DMS53 (cell line): Measurements from ENCODE around the gene AMBN.

Source experiments
- DNase-seq: peaks from one replicate; lab custom pipeline; 2025; lab: John Stamatoyannopoulos, UW

The AMBN gene, protein sequence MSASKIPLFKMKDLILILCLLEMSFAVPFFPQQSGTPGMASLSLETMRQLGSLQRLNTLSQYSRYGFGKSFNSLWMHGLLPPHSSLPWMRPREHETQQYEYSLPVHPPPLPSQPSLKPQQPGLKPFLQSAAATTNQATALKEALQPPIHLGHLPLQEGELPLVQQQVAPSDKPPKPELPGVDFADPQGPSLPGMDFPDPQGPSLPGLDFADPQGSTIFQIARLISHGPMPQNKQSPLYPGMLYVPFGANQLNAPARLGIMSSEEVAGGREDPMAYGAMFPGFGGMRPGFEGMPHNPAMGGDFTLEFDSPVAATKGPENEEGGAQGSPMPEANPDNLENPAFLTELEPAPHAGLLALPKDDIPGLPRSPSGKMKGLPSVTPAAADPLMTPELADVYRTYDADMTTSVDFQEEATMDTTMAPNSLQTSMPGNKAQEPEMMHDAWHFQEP

DNA sequence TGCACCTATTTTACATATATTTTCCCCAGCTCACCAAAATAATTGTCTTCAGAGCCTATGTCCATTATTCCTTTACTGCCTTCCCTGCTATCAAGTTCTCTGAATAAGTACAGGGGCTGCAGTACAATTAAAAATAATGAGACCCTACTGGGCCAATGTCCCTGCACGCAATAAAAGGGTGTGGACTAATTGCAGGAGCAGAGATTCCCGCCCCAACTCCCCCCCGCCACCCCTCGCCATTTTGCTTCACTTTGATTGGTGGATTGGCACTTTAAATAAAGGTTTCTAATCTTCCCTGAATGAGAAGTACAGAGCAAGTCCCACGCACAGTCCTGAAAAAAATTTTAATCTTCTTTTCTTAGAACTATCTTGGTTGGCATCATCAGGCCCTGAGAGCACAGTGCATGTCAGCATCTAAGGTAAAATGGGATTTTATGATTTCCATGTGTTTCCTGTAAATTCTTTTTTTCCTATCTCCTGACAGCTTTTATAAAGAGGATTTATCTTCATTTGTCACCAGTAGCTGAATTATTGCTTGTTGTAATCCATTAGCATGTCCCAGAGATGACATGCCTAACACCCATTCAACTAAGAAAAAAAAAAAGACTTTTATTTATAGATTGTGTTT, at the start of gene AMBN:
AMBN (plus strand) TSS at position 302 of the 628 bp plus-strand sequence; CDS start at position 405, 103 bp downstream.
- DNase-seq: no peak

DNA sequence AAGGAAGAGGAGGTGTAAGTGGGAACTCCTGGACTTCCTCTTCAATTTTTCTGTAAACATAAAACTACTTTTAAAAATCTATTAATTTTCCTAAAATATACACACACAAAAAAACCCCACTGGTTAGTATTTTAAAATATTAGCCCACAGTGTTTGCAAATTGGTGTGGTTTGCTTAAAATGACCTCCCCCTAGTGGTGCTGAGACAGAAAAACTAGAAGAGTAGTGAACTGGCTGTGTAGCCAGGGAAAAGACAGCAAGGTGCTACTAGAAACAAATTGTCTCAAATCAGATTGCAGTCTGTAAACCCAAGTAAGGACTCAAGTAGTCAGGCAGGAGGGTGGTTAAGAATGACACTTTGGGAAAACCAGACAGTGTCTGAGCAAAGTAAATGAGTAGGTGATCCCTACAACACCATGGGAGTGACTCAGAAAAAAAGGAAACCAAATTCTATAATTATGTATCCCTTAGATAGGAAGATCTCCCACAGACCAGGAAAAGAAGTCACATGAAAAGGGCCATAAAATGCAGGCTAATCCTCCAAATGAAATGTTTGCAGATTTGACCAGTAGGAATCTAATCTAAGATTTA, 47.7 kb upstream of the AMBN start:
- DNase-seq: peak; percentile 51

DNA sequence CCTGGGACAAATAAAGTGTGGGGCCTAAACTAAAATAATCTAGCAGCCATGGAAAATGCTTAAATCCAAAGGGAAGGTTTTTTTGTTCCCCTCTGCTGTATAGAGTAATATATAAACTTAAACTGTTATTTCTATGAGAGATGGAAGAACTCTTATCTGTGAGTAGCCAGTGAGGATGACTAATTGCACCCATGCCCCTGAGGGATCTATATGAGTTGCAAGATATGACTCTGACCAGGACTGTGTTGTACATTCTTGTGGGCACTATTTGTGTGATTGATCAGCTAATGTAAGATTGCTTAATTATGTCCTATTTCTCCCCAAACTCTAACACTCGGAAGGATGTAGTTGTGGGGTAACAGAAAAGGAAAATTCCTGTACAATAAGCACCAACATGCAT, 35.2 kb upstream of the AMBN start:
- DNase-seq: no peak

DNA sequence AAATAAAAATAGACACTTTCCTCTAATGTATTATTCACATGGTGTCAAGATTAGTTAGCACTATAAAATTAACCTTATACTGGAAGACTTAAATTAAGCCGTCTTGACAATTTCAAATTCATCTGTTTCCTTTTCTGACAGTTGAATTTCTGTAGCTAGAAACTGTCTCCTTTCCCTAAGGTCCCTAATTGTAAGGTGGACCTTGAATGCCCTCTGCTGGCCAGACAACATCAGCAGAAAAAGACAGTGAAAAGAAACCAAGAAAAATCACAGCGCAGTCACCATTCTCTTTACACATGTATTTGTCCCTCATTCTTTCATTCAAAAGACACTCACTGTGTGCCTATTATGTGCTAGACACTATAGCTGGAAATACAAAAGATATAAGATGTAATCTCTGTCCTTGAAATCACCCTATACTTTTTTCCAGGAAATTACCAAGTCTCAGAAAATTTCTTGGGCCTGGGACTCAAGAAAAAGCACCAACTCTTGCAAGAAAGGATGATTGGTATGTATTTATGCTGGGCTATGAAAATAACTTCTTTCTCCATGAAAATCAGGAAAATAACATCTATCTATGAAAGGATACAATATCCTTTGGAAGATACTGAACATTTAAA, 32.7 kb upstream of the AMBN start:
- DNase-seq: peak; percentile 73

DNA sequence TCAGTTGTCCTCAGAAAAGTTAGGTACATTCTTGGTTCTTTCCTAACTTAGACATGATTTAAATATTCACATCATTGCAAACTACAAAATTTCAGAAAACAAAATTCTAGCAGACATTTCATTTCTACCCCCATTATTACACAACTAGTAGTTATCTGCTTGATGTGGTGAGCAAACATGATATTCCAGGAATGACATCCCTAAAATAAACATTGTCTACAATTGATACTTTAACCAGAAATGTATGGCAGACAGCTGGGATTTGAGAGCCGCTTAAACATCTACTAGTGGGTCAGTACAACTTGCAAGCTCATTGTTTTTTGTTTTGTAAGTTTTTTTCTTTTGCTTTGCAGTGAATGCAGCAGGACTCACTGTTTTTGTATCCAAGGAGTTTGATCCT, 32.1 kb upstream of the AMBN start:
- peak; percentile 23 for DNase-seq

DNA sequence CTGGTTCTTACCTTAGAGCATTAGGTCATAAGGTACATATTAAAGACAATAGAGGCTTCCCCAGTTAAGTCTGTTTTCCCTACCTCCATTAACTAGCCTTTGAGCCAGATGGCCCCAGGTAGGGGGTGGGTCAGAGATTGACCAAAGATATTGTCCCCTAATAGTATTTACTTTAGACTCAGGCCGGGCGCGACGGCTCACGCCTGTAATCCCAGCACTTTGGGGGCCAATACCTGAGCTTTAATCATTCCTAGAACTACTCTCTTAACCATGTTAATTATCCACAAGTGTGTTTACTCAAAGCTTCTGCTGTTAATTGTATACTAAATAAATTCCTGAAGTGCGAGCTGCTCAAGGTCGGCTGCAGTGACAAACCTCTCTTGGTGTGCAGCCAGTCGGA, 28.0 kb upstream of the AMBN start:
- DNase-seq: peak; percentile 92

DNA sequence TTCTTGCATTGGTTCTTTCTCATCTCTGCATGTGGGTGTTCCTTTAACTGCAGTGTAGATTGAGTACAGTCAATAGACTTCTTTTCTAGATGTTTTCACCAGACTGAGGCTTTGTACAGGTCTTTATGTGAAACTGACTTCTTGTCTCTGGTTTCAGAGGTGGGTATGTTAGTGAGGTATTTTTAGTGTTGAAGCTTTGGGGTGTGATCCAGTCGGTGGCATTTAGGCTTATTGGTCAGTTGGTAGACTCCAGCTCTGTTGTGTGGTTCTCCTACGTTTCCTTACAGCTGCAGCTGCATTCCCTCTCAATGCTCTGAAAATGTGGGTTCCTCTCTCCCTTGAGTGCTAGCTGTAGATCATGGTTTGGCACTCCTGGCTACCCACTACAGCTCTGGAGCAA, 21.3 kb upstream of the AMBN start:
- no peak for DNase-seq

DNA sequence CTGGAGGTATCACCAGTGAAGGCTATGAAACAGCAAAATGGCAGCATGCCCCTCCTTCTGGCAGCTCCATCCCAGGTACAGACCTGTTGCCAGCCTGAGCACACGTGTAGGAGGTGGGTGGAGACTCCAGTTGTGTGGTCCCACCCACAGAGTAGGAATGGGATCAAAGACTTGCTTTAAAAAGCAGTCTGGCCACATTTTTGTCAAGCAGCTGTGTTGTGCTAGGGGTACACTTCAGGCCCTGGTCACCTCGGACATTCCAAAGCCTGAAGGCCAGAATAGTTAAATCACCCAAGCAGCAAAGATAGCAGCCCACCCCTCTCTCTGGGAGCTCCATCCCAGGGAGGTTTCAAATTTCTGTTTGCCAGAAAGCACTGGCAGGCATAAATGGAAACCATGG, 20.3 kb upstream of the AMBN start:
- no peak for DNase-seq

DNA sequence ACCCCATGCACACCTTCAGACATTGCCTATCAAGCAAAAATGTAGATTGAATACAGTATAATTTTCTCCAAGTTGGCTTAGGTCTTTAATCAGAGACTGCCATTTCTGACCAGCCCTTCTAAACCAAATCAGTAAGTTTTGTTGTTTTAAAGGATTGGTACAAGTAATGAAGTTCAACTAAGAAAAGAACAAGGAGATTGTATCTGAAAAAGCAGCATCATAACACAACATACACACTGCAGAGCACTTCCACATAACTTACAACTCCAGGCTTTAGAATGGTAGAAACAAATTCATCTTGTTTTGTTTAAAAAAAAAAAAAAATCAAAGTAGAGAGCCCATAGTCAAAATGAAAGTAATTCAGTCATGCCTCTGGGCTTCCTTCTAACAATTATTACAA, 16.1 kb upstream of the AMBN start:
- no peak for DNase-seq

DNA sequence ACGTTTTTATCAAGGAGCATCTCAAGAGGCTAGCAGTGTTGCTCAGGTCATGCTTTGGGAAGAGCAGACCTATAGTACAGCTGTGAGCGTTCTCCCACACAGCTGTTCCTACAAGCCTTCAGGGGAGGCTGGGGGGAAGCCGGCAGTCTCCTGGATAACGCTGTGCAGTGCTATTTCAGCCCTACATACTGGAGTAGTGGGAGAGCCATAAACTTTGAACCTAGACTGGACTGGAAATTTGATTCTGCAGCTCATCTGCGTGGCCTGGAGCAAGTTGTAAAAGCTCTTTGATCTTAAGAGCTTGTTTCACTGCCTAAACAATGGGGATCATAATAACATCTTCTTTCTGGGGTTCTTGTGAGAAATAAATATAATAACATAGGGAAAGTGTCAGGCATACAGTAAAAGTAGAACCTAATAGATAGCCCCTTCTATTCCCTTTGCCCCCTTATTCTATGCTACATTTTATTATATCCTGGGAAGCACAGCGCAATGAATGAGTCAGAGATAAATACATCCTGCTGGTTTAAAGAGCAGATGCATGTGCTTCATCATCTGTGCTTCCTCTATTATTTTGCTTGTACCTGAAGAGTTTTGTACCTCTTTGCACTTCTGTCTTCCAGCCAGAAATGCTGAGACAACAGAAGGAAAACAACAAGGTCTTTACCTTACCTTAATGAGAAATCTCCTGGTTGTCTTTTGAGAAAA, 14.7 kb upstream of the AMBN start:
- DNase-seq: peak; percentile 67

DNA sequence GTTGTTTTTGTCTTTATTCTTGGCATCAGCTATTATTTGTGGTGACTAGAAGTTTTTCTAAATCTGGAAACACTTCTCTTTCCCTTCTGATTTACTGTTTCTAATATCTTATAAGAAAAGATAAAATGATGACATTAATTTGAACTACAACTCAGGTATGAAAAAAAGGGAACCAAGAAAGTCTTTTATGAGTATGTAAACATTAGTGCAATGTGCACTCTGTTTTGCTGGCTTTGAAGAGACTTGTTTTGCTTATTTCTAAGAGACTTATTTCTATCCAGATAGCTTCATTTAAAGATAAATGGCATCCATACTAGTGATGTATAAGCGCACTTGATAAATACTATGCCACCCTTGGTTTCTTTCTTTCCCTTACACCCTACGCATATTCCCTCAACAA, 10.1 kb upstream of the AMBN start:
- DNase-seq: no peak

DNA sequence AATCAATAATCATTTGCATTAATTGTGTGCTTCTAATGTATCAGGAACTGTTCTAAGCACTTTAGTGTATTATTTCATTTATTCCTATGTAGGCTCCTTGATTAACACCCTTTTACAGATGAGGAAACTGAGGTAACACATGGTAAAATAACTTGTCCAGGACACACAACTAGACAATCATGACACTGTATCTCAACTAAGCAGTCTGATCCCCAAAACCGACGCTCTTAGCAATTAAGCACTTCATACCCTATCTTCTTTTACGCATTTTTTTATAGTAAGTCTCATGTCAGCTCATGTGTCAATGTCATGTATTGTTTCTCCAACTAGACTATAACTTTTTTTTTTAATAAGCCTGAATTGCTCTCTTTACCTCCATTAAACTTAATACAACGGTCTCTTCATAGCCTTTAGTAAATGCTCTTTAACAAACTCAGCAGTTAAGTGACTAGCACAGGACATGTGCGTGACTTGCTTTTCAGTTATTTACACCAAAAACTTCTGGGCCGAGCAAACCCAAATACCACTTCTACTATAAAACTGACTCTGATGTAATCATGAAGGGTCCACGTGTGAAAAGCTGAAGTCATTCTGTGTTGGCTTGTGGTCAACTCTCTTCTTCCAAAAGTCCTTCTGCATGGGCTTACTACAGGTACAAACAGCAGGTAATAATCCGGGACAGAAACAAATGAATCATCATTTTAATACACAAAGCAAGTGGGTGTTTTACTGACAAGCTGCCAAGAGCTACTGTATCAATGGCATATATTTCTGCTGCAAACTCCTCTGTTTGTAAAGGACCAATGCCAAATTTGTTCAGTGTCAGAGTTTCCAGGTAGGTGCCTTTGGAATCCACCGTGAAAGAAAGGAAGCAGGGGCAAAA, 7.9 kb upstream of the AMBN start:
- peak; percentile 95 for DNase-seq

DNA sequence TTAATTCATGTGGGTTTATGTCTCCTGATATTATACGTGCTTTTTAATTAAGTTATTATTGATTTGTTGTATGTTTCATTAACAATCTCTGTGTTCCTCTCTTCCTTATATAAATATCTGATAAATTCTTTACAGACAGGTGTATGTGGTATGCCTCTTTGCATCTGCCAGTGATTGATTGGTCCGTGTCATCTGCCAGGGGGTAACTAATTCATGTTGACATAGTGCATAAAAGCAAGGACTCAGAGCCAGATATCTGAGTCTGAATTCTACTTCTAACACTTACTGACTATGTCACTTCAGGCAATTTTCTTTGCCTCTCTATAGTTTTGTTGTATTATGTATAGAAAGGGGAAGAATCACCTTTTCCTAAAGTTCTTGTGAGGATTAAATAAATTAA, 5.2 kb upstream of the AMBN start:
- DNase-seq: peak; percentile 4

DNA sequence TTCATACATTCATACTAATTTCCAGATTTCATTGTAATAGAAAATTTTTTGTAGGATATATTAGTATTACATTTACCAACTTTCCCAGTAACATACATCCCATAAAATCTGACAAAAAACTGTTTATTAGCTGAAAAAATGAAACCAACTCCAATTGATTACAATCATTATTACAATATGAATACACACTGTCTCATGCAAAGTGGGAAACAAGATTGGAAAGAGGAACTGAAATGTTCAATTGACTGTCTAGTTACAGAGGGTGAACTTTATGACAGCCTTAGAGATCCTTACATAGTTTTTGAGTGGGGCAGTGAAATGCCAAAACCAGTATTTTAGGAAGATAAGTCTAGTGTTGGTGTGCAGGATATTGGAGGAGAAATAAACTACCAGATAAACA, 2.3 kb upstream of the AMBN start:
- no peak for DNase-seq

DNA sequence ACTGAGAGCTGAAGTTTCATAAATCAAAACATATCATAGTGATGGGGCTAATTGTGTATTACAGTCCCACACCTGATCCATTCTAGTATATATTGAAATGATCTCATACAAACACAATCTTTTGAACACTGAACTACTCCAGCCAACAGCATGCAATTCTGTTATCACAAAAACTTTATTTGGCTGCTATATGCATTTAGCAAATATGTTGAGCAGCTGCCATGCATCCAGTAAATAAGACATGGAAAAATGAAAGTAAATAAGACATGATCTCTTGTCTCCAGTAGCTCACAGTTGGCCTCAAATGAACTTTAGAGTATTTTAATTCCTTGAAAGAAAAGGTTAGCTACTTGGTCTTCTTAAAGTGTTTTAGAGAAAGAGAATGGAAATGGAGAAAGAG, 2.1 kb downstream of the AMBN start:
- no peak for DNase-seq

DNA sequence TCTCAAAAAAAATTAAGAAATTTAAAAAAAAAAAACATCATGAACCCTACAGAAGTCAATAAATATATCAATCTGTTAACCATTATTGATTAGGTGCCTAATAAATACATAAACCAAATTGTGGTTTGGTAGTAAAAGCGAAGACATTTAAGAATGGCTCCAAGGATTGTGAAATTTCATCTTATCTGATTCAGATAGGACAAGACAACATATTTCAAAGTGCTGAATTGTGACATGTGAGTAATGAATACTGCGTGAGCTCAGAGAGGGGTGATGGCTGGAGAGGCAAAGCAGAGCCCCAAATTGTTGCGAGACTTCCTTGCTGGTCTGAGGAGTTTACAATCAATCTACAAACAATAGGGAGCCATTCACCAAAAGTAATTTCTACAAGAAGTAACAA, 8.2 kb downstream of the AMBN start:
- DNase-seq: no peak

DNA sequence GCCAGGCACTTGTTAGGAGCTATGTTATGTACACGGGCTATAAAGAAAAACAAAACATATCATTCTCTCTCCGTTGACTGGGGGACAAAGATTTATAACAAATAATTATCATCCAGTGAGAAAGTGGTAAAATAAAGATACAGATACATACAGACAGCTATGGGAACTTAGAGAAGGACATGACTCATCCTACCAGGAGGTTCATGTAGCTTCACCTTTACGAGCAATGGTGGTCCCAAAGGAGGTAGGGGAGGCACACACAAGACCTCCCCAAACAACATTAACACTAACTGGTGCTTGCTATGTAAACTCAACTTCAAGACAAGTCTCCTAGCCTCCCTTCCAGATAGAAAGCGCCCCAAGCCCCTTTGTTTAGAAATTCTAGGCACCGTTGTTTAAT, 8.9 kb downstream of the AMBN start:
- DNase-seq: no peak

DNA sequence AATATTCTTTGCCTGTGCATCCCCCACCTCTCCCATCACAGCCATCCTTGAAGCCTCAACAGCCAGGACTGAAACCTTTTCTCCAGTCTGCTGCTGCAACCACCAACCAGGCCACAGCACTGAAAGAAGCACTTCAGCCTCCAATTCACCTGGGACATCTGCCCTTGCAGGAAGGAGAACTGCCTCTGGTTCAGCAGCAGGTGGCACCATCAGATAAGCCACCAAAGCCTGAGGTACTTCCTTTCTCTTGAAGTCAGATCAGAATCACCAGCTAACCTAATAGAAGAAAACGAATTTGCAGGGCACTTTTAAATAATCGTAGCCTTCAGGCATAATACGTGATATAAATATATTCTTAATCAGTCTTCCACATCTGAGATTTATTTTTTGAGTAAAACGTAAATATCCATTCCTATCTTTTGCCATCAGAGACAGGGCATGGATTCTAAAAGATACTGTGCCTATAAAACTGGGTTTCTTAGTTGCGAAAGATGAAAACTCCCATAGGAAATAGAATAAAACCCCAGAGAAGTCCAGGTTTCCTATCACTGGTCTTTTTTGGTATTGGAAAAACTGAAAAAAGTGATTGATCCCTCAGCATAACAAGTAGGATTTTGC, 9.5 kb downstream of the AMBN start:
- peak; percentile 89 for DNase-seq

DNA sequence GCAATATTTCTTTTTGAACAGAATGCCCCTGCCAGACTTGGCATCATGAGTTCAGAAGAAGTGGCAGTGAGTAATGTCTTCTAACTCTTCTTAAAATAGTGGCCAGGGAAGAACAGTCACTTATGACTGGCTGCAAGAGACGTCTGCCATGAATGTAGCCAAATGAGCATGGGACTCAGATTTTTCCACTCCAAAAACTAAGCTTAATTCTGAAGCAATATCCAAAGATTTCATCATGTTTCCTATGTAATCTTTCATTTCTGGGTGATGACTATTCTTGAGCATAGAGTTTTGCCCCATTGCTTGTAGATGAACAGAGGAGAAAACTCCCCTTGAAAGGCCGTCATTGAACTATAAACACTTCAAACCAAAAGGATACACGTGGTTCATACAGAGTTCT, 11.8 kb downstream of the AMBN start:
- DNase-seq: no peak

DNA sequence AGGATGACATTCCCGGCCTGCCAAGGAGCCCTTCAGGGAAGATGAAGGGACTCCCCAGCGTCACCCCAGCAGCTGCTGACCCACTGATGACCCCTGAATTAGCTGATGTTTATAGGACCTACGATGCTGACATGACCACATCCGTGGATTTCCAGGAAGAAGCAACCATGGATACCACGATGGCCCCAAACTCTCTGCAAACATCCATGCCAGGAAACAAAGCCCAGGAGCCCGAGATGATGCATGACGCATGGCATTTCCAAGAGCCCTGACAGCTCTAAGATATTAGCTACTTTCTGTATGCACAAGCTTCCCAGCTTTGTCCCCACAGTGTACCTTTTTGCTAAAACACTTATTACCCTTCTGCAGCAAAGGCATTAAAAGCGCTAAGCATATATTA, 14.4 kb downstream of the AMBN start:
- no peak for DNase-seq

DNA sequence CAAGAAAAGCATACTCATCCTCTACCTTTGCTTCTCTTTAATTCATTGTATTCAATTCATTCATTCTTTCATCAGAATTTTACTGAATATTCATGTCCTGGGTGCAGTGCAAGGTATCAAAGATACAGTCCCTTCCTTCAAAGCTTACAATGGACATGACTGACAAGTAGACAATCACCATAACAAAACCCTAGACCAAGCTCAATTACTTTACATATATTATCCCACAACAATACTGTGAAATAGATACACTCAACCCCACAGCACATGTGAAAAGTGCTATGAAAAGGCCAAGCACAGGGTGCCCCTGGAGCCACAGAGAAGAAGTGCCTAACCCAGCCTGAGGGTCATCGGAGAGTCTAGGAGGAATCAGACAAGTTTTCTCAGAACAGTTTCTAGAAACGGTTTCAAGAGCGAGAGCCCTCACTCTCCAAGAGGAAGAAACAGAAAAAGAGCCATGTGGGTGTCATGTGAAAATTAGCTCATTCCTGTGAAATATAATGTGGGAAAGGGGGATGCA, 15.3 kb downstream of the AMBN start:
- no peak for DNase-seq
